HG03460 (cell line): ENCODE results near the gene LOXL4.

Experiments
- ATAC-seq: cut with Tn5 transposase; IDR thresholded peaks from one replicate; pipeline ENCODE4 v1.9.1; 2021; ENCODE audit not compliant: unreplicated experiment

LOXL4 gene

GRCh38 chr10:98202378-98202777 is 65.6 kb downstream of the LOXL4 start:
- no peak for ATAC-seq

- no peak for ATAC-seq
Measured at GRCh38 chr10:98201760-98202159, 66.2 kb downstream of the LOXL4 start.
